Uterus (tissue), 4 donors: ENCODE results near the gene MAST2. TPM values are rescaled to one million over a fixed set of nuclear protein-coding genes. Genes with fewer than 3 reads are reported as not detected.

Experiments used
- DNase-seq, 2 donors: peaks; one replicate each; pipeline ENCODE4 v3.0.0-alpha.2; 2019 to 2020
- H3K27ac ChIP-seq, 2 donors: fragments of 200-600 bp; sonication (generic); 1 replicate in 1 of 2; 2 replicates in 1 of 2; pipeline ENCODE4 v1.5.1; 2016 to 2018
- H3K27me3 ChIP-seq, 2 donors: fragments of 200-600 bp; sonication (generic); one replicate each; pipeline ENCODE4 v1.5.1; 2018 to 2019; ENCODE audit warnings: control low read depth in 1 of 2
- H3K36me3 ChIP-seq, 2 donors: fragments of 200-600 bp; sonication (generic); one replicate each; pipeline ENCODE4 v1.5.1; 2019; ENCODE audit warnings: control low read depth in 1 of 2
- H3K4me1 ChIP-seq, 2 donors: fragments of 200-600 bp; sonication (generic); one replicate each; pipeline ENCODE4 v1.5.1; 2018 to 2019; ENCODE audit warnings: control low read depth in 1 of 2
- H3K4me3 ChIP-seq, 2 donors: fragments of 200-600 bp; sonication (generic); 1 replicate in 1 of 2; 2 replicates in 1 of 2; pipeline ENCODE4 v1.5.1; 2018 to 2019; ENCODE audit warnings: mild to moderate bottlenecking in 1 of 2
- H3K9me3 ChIP-seq, 2 donors: fragments of 200-600 bp; sonication (generic); one replicate each; pipeline ENCODE4 v1.5.1; 2019; ENCODE audit warnings: control low read depth in 1 of 2
- POLR2A ChIP-seq, 2 donors: fragments of 450-650 bp; IDR thresholded peaks; one replicate each; pipeline ENCODE4 v1.6.1; 2016; ENCODE audit warnings: antibody characterized with exemption in 2 of 2, mild to moderate bottlenecking in 1 of 2, moderate library complexity in 1 of 2
- intact Hi-C: fragments of 100-400 bp; cut with DNase I; formaldehyde crosslinking; loops from one replicate; pipeline ENCODE4 v1.15.1; 2023; ENCODE audit warnings: low total_unique reads
- total RNA-seq, 4 donors: library from RNA; depleted of rRNA in 3 of 4; stranded (reverse); fragments of >200 nt in 3 of 4; gene quantifications; one replicate each; pipeline versions ENCODE4 v1.1.0 to v1.2.4, GENCODE V29; 2014 to 2023
- TF ChIP-seq, protein P1 (sequence below), 4 experiments: fragments of 200-600 bp in 2 of 4; fragments of 450-650 bp in 2 of 4; sonication (generic) in 2 of 4; IDR thresholded peaks; one replicate each; pipeline ENCODE4 v1.5.1; 2016 to 2019; ENCODE audit warnings: antibody characterized with exemption in 4 of 4, mild to moderate bottlenecking in 2 of 4, moderate library complexity in 1 of 4
- donor health status: DM: yes; HTN: yes; CAD: no.

Gene MAST2
- total RNA-seq, 4 donors from 2014 or later = 12.8 to 52.1 (median 36.3) TPM

- TF ChIP-seq, protein P1, sequence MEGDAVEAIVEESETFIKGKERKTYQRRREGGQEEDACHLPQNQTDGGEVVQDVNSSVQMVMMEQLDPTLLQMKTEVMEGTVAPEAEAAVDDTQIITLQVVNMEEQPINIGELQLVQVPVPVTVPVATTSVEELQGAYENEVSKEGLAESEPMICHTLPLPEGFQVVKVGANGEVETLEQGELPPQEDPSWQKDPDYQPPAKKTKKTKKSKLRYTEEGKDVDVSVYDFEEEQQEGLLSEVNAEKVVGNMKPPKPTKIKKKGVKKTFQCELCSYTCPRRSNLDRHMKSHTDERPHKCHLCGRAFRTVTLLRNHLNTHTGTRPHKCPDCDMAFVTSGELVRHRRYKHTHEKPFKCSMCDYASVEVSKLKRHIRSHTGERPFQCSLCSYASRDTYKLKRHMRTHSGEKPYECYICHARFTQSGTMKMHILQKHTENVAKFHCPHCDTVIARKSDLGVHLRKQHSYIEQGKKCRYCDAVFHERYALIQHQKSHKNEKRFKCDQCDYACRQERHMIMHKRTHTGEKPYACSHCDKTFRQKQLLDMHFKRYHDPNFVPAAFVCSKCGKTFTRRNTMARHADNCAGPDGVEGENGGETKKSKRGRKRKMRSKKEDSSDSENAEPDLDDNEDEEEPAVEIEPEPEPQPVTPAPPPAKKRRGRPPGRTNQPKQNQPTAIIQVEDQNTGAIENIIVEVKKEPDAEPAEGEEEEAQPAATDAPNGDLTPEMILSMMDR (IDR thresholded peaks at IDR 0.05) = no peak
- TF ChIP-seq POLR2A (IDR thresholded peaks at IDR 0.05) = no peak
- intact Hi-C loops = no loop called here
- no peak overlapping the region for H3K4me3 ChIP-seq
These were observed 280.2 kb downstream of the MAST2 start for GRCh38 chr1:46083579-46083978.

DNA sequence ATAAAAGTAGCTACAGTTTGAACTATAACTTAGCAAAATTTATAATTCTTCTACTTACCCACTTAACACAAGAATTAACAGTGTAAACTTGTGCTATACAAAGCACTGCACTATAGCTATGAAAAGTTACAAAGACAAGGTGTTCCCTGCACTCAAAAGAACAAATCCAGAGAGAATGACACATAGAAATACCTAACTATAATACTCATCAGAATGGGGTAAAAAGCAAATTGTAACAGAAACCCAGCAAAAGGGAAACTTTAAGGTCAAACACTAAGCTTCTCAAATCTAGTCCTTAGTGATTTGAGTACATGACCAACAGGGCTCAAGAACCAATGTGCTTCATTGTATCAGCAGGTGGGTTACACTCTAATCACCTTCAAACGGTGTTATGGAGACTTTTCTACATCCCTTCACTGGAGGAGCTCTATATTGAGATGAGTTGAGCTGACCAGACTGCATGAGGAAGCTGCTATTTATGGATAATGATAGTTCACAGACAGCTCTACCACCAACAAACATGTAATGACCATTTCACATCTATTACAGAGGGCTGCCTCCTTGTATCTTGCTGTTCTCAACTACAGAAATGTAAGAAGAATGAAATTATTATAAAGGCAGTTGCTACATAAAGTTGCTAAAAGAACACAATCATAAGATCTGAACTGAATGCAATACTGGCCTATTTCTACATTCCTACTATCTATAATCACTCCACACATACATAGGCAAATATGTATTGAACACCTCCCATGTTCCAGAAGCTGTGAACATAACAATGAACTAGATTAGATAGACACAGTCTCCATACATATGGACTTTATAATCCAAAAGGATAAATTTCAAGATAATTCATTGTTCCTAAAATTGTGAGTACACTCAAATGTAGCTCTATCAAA, 281.4 kb downstream of the MAST2 start:
- no peak for DNase-seq
- H3K27ac ChIP-seq = no peak overlapping the region
- TF ChIP-seq, protein P1 (IDR thresholded peaks at IDR 0.05) = no peak
- no peak for TF ChIP-seq POLR2A (IDR thresholded peaks at IDR 0.05)
- no peaks in the 10 kb centered on the region for H3K36me3 ChIP-seq
- H3K4me1 ChIP-seq = no peaks in the 10 kb centered on the region
- no peak overlapping the region for H3K4me3 ChIP-seq
- no peaks in the 10 kb centered on the region for H3K27me3 ChIP-seq
- H3K9me3 ChIP-seq = no peaks in the 10 kb centered on the region
- intact Hi-C loops = no loop called here

More at GRCh38 chr1:46083579-46083978, 280.2 kb downstream of the MAST2 start:
- Histone ChIP-seq H3K36me3 (no peaks in the 10 kb centered on the region), H3K27me3 (no peaks in the 10 kb centered on the region), H3K4me1 (no peaks in the 10 kb centered on the region), H3K9me3 (no peaks in the 10 kb centered on the region), H3K27ac (no peak overlapping the region)
- no peak for DNase-seq

Other genes with a start within 250 kb of the MAST2 start
- 100 to 1,000 TPM in 2 of 4 donors, 10 to 100 TPM in 2; 40.2 to 125 (median 81.0) TPM for gene NASP, start 219.6 kb upstream of the MAST2 start, total RNA-seq
- gene CCDC17, start 179.6 kb upstream of the MAST2 start, total RNA-seq = 1 to 10 TPM in 3 of 4 donors, not detected in 1; 1.3 to 3.3 (median 3.2) TPM
- gene GPBP1L1, start 117.1 kb upstream of the MAST2 start, total RNA-seq = 100 to 1,000 TPM in 2 of 4 donors, 10 to 100 TPM in 2; 61.2 to 136 (median 109) TPM
- gene TMEM69, start 115.4 kb upstream of the MAST2 start, total RNA-seq = 10 to 100 TPM; 10.4 to 17.4 (median 13.6) TPM
- gene IPP, start 53.0 kb upstream of the MAST2 start, total RNA-seq = 10 to 100 TPM in 2 of 4 donors, 1 to 10 TPM in 2; 1.2 to 25.6 (median 13.6) TPM